K562 (cell line): ENCODE results near the gene SYNRG. TPM values are rescaled to one million over a fixed set of nuclear protein-coding genes. Genes with fewer than 3 reads are reported as not detected.

Experiments
- ATAC-seq: fragments of 200-7000 bp; cut with Tn5 transposase; 3 replicates; pipeline ENCODE4 v1.9.1; 2020; ENCODE audit warnings: moderate library complexity
- BruUV-seq: library from RNA; stranded (reverse); fragments of 400-500 nt; replicated peaks from 2 replicates; lab custom pipeline; 2021; lab: Mats Ljungman, UMichigan
- CTCF ChIA-PET: fragments of 300-600 bp; formaldehyde crosslinking; extraction: SDS; loops from one replicate; lab custom pipeline; 2021; ENCODE audit warnings: low intra/inter-chr PET ratio; lab: Yijun Ruan, JAX
- POLR2A ChIA-PET: fragments of 300-600, 350-650 bp; sonication (Branson Sonifier 250); formaldehyde crosslinking; extraction: SDS; loops from one replicate; lab custom pipeline; 2021; ENCODE audit warnings: antibody characterized with exemption, inconsistent platforms; lab: Yijun Ruan, JAX
- DNase-seq, 4 experiments: peaks; one replicate each; pipeline versions ENCODE4 v3.0.0 to v3.0.0-alpha.2; 2011 to 2018; ENCODE audit warnings: low spot score in 3 of 4, mixed read lengths in 3 of 4; ENCODE audit errors: extremely low read depth in 1 of 4
- FAIRE-seq: peaks from 2 replicates; lab custom pipeline; 2011; peaks lifted over from hg19 to GRCh38; lab: Jason Lieb, UNC
- H2AFZ ChIP-seq: 2 replicates; pipeline ENCODE4 v1.6.0; 2011; ENCODE audit warnings: low read depth, low read length, control low read depth, inconsistent platforms
- H3K27ac ChIP-seq: fragments of 200-600 bp; 3 replicates; pipeline ENCODE4 v1.8.0; 2011; ENCODE audit warnings: low read depth, mild to moderate bottlenecking, control low read depth, inconsistent platforms, low read length, moderate library complexity, mixed read lengths; ENCODE audit errors: extremely low read depth
- H3K27me3 ChIP-seq, 2 experiments: fragments of 300-600 bp in 1 of 2; 2 replicates in 1 of 2; 3 replicates in 1 of 2; pipeline versions ENCODE4 v1.6.0 to v1.8.0; 2011; ENCODE audit warnings: inconsistent platforms in 2 of 2, low read length in 2 of 2, mild to moderate bottlenecking in 1 of 2, mixed read lengths in 1 of 2, moderate library complexity in 1 of 2; ENCODE audit not compliant: control insufficient read depth in 2 of 2, insufficient read depth in 2 of 2
- H3K36me3 ChIP-seq: fragments of 300-600 bp; 3 replicates; pipeline ENCODE4 v1.8.0; 2011; ENCODE audit warnings: mild to moderate bottlenecking, low read length, inconsistent platforms; ENCODE audit not compliant: control insufficient read depth, insufficient read depth
- H3K4me1 ChIP-seq, 2 experiments: fragments of 200-600 bp in 1 of 2; replicated peaks in 1 of 2; 2 replicates in 1 of 2; 3 replicates in 1 of 2; pipeline versions ENCODE4 v1.5.1 to v1.8.0; 2011; ENCODE audit warnings: inconsistent platforms in 2 of 2, low read length in 2 of 2, mild to moderate bottlenecking in 1 of 2, mixed read lengths in 1 of 2, moderate library complexity in 1 of 2; ENCODE audit not compliant: control insufficient read depth in 2 of 2, insufficient read depth in 2 of 2
- H3K4me2 ChIP-seq: 2 replicates; pipeline ENCODE4 v1.6.1; 2011; ENCODE audit warnings: low read length, control low read depth, inconsistent platforms, mixed read lengths; ENCODE audit not compliant: insufficient read depth
- H3K4me3 ChIP-seq: fragments of 200-600 bp; sonication (generic), shearing (Covaris generic); 2 replicates; pipeline ENCODE4 v1.5.1; 2016; ENCODE audit warnings: control low read depth, inconsistent platforms
- H3K79me2 ChIP-seq: fragments of 200-600 bp; 3 replicates; pipeline ENCODE4 v1.8.0; 2011; ENCODE audit warnings: low read length, inconsistent platforms; ENCODE audit not compliant: control insufficient read depth, insufficient read depth
- H3K9ac ChIP-seq, 2 experiments: 2 replicates each; pipeline versions ENCODE4 v1.6.0 to v1.6.1; 2011; ENCODE audit warnings: low read depth in 2 of 2, low read length in 2 of 2, control low read depth in 1 of 2, inconsistent platforms in 1 of 2, mild to moderate bottlenecking in 1 of 2, mixed read lengths in 1 of 2; ENCODE audit not compliant: insufficient read depth in 1 of 2
- H3K9me1 ChIP-seq: one replicate; pipeline ENCODE4 v1.6.0; 2011; ENCODE audit warnings: inconsistent platforms, mild to moderate bottlenecking, low read length, moderate library complexity; ENCODE audit not compliant: control insufficient read depth, insufficient read depth
- H3K9me3 ChIP-seq: replicated peaks from 2 replicates; pipeline ENCODE4 v1.5.1; 2011; ENCODE audit warnings: low read depth, low read length, inconsistent platforms; ENCODE audit not compliant: control insufficient read depth, insufficient read depth
- H4K20me1 ChIP-seq: replicated peaks from 2 replicates; pipeline ENCODE4 v1.6.1; 2011; ENCODE audit warnings: low read length, inconsistent platforms, mixed read lengths; ENCODE audit not compliant: control insufficient read depth, insufficient read depth
- ATF3 ChIP-seq, 2 experiments: fragments of 450-650 bp in 1 of 2; sonication (generic) in 1 of 2; formaldehyde crosslinking in 1 of 2; IDR thresholded peaks in 1 of 2; conservative IDR thresholded peaks in 1 of 2; 2 replicates each; pipeline versions ENCODE4 v1.6.1 to v1.8.1; 2016 to 2023; ENCODE audit warnings: mild to moderate bottlenecking in 2 of 2, moderate library complexity in 2 of 2, inconsistent platforms in 1 of 2, missing genetic modification reagents in 1 of 2
- ATF4 ChIP-seq: fragments of 450-650 bp; formaldehyde crosslinking; IDR thresholded peaks from 2 replicates; pipeline ENCODE4 v1.4.0; 2022; ENCODE audit warnings: mild to moderate bottlenecking, moderate library complexity
- CEBPB ChIP-seq: fragments of 450-650 bp; IDR thresholded peaks from 2 replicates; pipeline ENCODE4 v1.6.1; 2016; ENCODE audit warnings: missing genetic modification characterization, missing compliant biosample characterization
- CEBPG ChIP-seq, 3 experiments: fragments of 200-800 bp in 1 of 3; sonication (Bioruptor generic) in 1 of 3; sonication (generic) in 1 of 3; formaldehyde crosslinking in 1 of 3; IDR thresholded peaks in 2 of 3; conservative IDR thresholded peaks in 1 of 3; 2 replicates each; pipeline versions ENCODE4 v1.6.1 to v1.8.0; 2016 to 2022; ENCODE audit warnings: missing compliant biosample characterization in 2 of 3, missing genetic modification characterization in 2 of 3, mild to moderate bottlenecking in 1 of 3, missing genetic modification reagents in 1 of 3
- HNRNPK ChIP-seq: fragments of 200-400 bp; formaldehyde crosslinking; IDR thresholded peaks from one replicate; pipeline ENCODE4 v1.6.1; 2018; ENCODE audit warnings: mild to moderate bottlenecking, low read depth, low read length; ENCODE audit not compliant: poor library complexity, severe bottlenecking
- JUND ChIP-seq, 2 experiments: IDR thresholded peaks; 2 replicates in 1 of 2; 3 replicates in 1 of 2; pipeline ENCODE4 v1.6.1; 2011; ENCODE audit warnings: borderline replicate concordance in 2 of 2, low read depth in 2 of 2, low read length in 2 of 2, improper control_type of control experiment in 1 of 2, missing biosample characterization in 1 of 2, missing genetic modification characterization in 1 of 2, missing genetic modification reagents in 1 of 2
- MEF2D ChIP-seq: conservative IDR thresholded peaks from 2 replicates; pipeline ENCODE4 v1.6.1; 2016; ENCODE audit warnings: low read depth, missing genetic modification characterization, missing compliant biosample characterization
- MNT ChIP-seq, 2 experiments: fragments of 450-650 bp; conservative IDR thresholded peaks; 2 replicates each; pipeline ENCODE4 v1.6.1; 2017; ENCODE audit warnings: mild to moderate bottlenecking in 2 of 2, moderate library complexity in 2 of 2
- RFX1 ChIP-seq: fragments of 450-650 bp; IDR thresholded peaks from 2 replicates; pipeline ENCODE4 v1.6.1; 2016; ENCODE audit warnings: mild to moderate bottlenecking, moderate library complexity
- SNIP1 ChIP-seq: fragments of 450-650 bp; IDR thresholded peaks from 2 replicates; pipeline ENCODE4 v1.7.1; 2017; ENCODE audit warnings: low read depth, mild to moderate bottlenecking
- SREBF2 ChIP-seq: sonication (generic); formaldehyde crosslinking; IDR thresholded peaks from 2 replicates; pipeline ENCODE4 v1.4.0; 2020; ENCODE audit warnings: mild to moderate bottlenecking, missing genetic modification reagents
- SUPT5H ChIP-seq: fragments of 450-650 bp; IDR thresholded peaks from 2 replicates; pipeline ENCODE4 v1.6.1; 2016
- TRIM24 ChIP-seq, 2 experiments: fragments of 450-650 bp; IDR thresholded peaks; 2 replicates each; pipeline ENCODE4 v1.6.1; 2016
- ZNF134 ChIP-seq: fragments of 250-450 bp; sonication (Bioruptor Pico); conservative IDR thresholded peaks from 2 replicates; pipeline ENCODE4 v1.4.0; 2020
- ZNF175 ChIP-seq: fragments of 200-800 bp; sonication (Bioruptor generic); IDR thresholded peaks from 2 replicates; pipeline ENCODE4 v1.6.1; 2016; ENCODE audit warnings: low read depth, mild to moderate bottlenecking, missing genetic modification characterization, missing compliant biosample characterization
- ZNF431 ChIP-seq: sonication (generic); formaldehyde crosslinking; IDR thresholded peaks from 2 replicates; pipeline ENCODE4 v1.8.0; 2022; ENCODE audit warnings: mild to moderate bottlenecking, missing genetic modification reagents
- ZSCAN32 ChIP-seq: fragments of 450-650 bp; formaldehyde crosslinking; IDR thresholded peaks from 2 replicates; pipeline ENCODE4 v1.4.0; 2020; ENCODE audit warnings: mild to moderate bottlenecking, moderate library complexity
- WGBS: fragments of 100-300 bp; shearing (Covaris generic); methylation state at CpG from one replicate; pipeline ENCODE4 v1.1.6; 2016; ENCODE audit warnings: low coverage, mixed read lengths; ENCODE audit not compliant: insufficient coverage; ENCODE audit errors: missing lambda C conversion rate; 5-methylcytosine and 5-hydroxymethylcytosine counted together
- in situ Hi-C: fragments of 300-500 bp; cut with MboI; formaldehyde crosslinking; loops from 4 replicates; pipeline ENCODE4 v1.15.0; 2018; ENCODE audit warnings: inconsistent platforms, mixed read lengths
- intact Hi-C: fragments of 100-400 bp; cut with micrococcal nuclease; formaldehyde crosslinking; loops from 2 replicates; pipeline ENCODE4 v1.14.2; 2022
- polyA plus RNA-seq, 8 experiments: library from polyadenylated mRNA; depleted of rRNA in 4 of 8; stranded (reverse) in 5 of 8; unstranded in 3 of 8; fragments of >200 nt; fragmentation: Nextera tagmentation in 2 of 8; fragmentation: Illumina TruSeq in 1 of 8; extraction: Ambion mirVana in 2 of 8; extraction: Trizol in 1 of 8; gene quantifications; 2 replicates each; pipeline versions ENCODE4 v1.2.1 to v1.2.3, GENCODE V29; 2011 to 2014; ENCODE audit warnings: inconsistent platforms in 1 of 8, missing spikeins in 1 of 8
- total RNA-seq, 7 experiments: library from RNA; depleted of rRNA in 6 of 7; stranded (reverse); fragments of >200 nt in 6 of 7; fragmentation: Illumina TruSeq in 2 of 7; extraction: Trizol in 2 of 7; gene quantifications; 2 replicates each; pipeline versions ENCODE4 v1.2.1 to v1.2.3, GENCODE V29; 2011 to 2021; ENCODE audit warnings: low replicate concordance in 1 of 7

Gene SYNRG
- total and polyA plus RNA-seq, 9 of the 15 experiments (the other 6 are each of a cell fraction or from before 2014, with no cell fraction given): 2.9 to 28.2 (median 15.1) TPM

- DNase-seq: peak in 2 of 4 experiments; percentile 19 to 36
- Histone ChIP-seq H3K4me1 (peaks cover 0 to 20% of the 10 kb centered on the region in 2 experiments; a peak in 2 of 5 replicates), H3K27ac (no peak overlapping the region; the same call in 2 of the 3 replicates), H3K9me3 (no peaks in the 10 kb centered on the region), H3K9me1 (no peaks in the 10 kb centered on the region), H3K4me3 (no peak overlapping the region), H4K20me1 (no peaks in the 10 kb centered on the region), H3K9ac (no peak overlapping the region), H2AFZ (0 out of 2 replicates have a peak overlapping the region, but pooled peaks have one; percentile 32), H3K27me3 (no peaks in the 10 kb centered on the region), H3K4me2 (peak overlapping the region; percentile 1; the same call in 1 of the 2 replicates), H3K36me3 (peaks cover 8% of the 10 kb centered on the region; the same call in 1 of the 3 replicates), H3K79me2 (no peaks in the 10 kb centered on the region)
- ATAC-seq: peak; percentile 68
- WGBS: 40% methylated on average over 5 of the region's 5 CpGs
- intact Hi-C loops: no loop called here
- BruUV-seq: no TSS peak
- CTCF ChIA-PET: no interaction called here
- no peak for FAIRE-seq
- in situ Hi-C loops: no loop called here
- POLR2A ChIA-PET: interaction anchor here (1.6 kb wide), 1 partner anchor 10 kb away, joined by 4 read pairs; no protein-coding TSS in a partner anchor
- TF ChIP-seq TRIM24 (IDR thresholded peaks at IDR 0.05) (0 out of 4 replicates have a peak, but pooled peaks of 1 of the 2 experiments have one; percentile 31), ZNF175 (CRISPR knock-in tag) (no peak), MNT (conservative IDR thresholded peaks at IDR 0.05) (0 out of 4 replicates have a peak, but pooled peaks of 1 of the 2 experiments have one; percentile 19), MEF2D (tag) (peak; percentile 51; the same call in 1 of the 2 replicates), ATF3 (IDR thresholded peaks at IDR 0.05) (peak; percentile 96), ATF3 (CRISPR knock-in tag; conservative IDR thresholded peaks at IDR 0.05) (no peak), SREBF2 (CRISPR knock-in tag) (no peak), ZSCAN32 (0 out of 2 replicates have a peak, but pooled peaks have one; percentile 57), SUPT5H (no peak), HNRNPK (no peak), ZNF134 (no peak), CEBPG (CRISPR knock-in tag; IDR thresholded peaks at IDR 0.05) (peak; percentile 65; the same call in 1 of the 2 replicates), CEBPG (tag; conservative IDR thresholded peaks at IDR 0.05 in 1 of 2, IDR thresholded peaks at IDR 0.05 in 1 of 2) (peak; percentile 89 to 95), RFX1 (peak; percentile 79), SNIP1 (no peak), JUND (IDR thresholded peaks at IDR 0.05; ENCODE audit: borderline replicate concordance, low read depth, low read length) (peak; percentile 66), JUND (tag; IDR thresholded peaks at IDR 0.05; ENCODE audit: borderline replicate concordance, low read depth, low read length) (no peak), ATF4 (CRISPR knock-in tag) (peak; percentile 69), ZNF431 (CRISPR knock-in tag) (no peak), CEBPB (tag) (peak; percentile 56; the same call in 1 of the 2 replicates)
Observed at GRCh38 chr17:37483311-37484039, 125.7 kb downstream of the SYNRG start.
